K562 (cell line): Measurements from ENCODE around the gene CD93. TPM values are rescaled to one million over a fixed set of nuclear protein-coding genes. Genes with fewer than 3 reads are reported as not detected.
A peak's percentile ranks its signal among the peaks of the same experiment; 100 is the strongest.

Source experiments
- polyA plus RNA-seq, 8 experiments: library from polyadenylated mRNA; depleted of rRNA in 4 of 8; stranded (reverse) in 5 of 8; unstranded in 3 of 8; fragments of >200 nt; fragmentation: Nextera tagmentation in 2 of 8; fragmentation: Illumina TruSeq in 1 of 8; extraction: Ambion mirVana in 2 of 8; extraction: Trizol in 1 of 8; gene quantifications; 2 replicates each; pipeline versions ENCODE4 v1.2.1 to v1.2.3, GENCODE V29; 2011 to 2014; ENCODE audit warnings: inconsistent platforms in 1 of 8, missing spikeins in 1 of 8
- total RNA-seq, 7 experiments: library from RNA; depleted of rRNA in 6 of 7; stranded (reverse); fragments of >200 nt in 6 of 7; fragmentation: Illumina TruSeq in 2 of 7; extraction: Trizol in 2 of 7; gene quantifications; 2 replicates each; pipeline versions ENCODE4 v1.2.1 to v1.2.3, GENCODE V29; 2011 to 2021; ENCODE audit warnings: low replicate concordance in 1 of 7
- TF ChIP-seq, protein P1 (sequence below), 2 experiments: fragments of 450-650 bp in 1 of 2; sonication (generic) in 1 of 2; formaldehyde crosslinking in 1 of 2; IDR thresholded peaks; 2 replicates each; pipeline versions ENCODE4 v1.7.1 to v1.9.0; 2016 to 2022; ENCODE audit warnings: inconsistent platforms in 1 of 2, mild to moderate bottlenecking in 1 of 2, missing genetic modification reagents in 1 of 2
- TF ChIP-seq, protein P2 (sequence below): fragments of 450-650 bp; formaldehyde crosslinking; IDR thresholded peaks from 2 replicates; pipeline ENCODE4 v1.4.0; 2020; ENCODE audit warnings: mild to moderate bottlenecking, moderate library complexity

CD93 gene
- total and polyA plus RNA-seq, 9 of the 15 experiments (the other 6 are each of a cell fraction or from before 2014, with no cell fraction given) = 0.03 to 0.20 (median 0.05) TPM

GRCh38 chr20:23050847-23051627 lies 35.1 kb downstream of the CD93 start (continued):
- TF ChIP-seq, protein P1, sequence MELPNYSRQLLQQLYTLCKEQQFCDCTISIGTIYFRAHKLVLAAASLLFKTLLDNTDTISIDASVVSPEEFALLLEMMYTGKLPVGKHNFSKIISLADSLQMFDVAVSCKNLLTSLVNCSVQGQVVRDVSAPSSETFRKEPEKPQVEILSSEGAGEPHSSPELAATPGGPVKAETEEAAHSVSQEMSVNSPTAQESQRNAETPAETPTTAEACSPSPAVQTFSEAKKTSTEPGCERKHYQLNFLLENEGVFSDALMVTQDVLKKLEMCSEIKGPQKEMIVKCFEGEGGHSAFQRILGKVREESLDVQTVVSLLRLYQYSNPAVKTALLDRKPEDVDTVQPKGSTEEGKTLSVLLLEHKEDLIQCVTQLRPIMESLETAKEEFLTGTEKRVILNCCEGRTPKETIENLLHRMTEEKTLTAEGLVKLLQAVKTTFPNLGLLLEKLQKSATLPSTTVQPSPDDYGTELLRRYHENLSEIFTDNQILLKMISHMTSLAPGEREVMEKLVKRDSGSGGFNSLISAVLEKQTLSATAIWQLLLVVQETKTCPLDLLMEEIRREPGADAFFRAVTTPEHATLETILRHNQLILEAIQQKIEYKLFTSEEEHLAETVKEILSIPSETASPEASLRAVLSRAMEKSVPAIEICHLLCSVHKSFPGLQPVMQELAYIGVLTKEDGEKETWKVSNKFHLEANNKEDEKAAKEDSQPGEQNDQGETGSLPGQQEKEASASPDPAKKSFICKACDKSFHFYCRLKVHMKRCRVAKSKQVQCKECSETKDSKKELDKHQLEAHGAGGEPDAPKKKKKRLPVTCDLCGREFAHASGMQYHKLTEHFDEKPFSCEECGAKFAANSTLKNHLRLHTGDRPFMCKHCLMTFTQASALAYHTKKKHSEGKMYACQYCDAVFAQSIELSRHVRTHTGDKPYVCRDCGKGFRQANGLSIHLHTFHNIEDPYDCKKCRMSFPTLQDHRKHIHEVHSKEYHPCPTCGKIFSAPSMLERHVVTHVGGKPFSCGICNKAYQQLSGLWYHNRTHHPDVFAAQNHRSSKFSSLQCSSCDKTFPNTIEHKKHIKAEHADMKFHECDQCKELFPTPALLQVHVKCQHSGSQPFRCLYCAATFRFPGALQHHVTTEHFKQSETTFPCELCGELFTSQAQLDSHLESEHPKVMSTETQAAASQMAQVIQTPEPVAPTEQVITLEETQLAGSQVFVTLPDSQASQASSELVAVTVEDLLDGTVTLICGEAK (IDR thresholded peaks at IDR 0.05) = no peak
- TF ChIP-seq, protein P1 (CRISPR knock-in tag; IDR thresholded peaks at IDR 0.05) = no peak
- TF ChIP-seq, protein P2, sequence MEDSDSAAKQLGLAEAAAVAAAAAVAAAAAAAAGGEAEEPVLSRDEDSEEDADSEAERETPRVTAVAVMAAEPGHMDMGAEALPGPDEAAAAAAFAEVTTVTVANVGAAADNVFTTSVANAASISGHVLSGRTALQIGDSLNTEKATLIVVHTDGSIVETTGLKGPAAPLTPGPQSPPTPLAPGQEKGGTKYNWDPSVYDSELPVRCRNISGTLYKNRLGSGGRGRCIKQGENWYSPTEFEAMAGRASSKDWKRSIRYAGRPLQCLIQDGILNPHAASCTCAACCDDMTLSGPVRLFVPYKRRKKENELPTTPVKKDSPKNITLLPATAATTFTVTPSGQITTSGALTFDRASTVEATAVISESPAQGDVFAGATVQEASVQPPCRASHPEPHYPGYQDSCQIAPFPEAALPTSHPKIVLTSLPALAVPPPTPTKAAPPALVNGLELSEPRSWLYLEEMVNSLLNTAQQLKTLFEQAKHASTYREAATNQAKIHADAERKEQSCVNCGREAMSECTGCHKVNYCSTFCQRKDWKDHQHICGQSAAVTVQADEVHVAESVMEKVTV = peak; percentile 50; the same call in 1 of the 2 replicates
